ENCODE data around the gene CD180.

Gene CD180

GRCh38 chr5:67211926-67212325, 15.3 kb upstream of the CD180 start:
- no peak for DNase-seq (ENCODE audit: low spot score)

- DNase-seq (ENCODE audit: low spot score), result peak; percentile 85
These were observed 12.7 kb upstream of the CD180 start for GRCh38 chr5:67209141-67209771.

GRCh38 chr5:67208403-67208802, 11.8 kb upstream of the CD180 start:
- no peak for DNase-seq (ENCODE audit: low spot score)

- no peak for DNase-seq (ENCODE audit: low spot score)
These were observed 10.3 kb upstream of the CD180 start for GRCh38 chr5:67206929-67207328.

- no peak for DNase-seq (ENCODE audit: low spot score)
These were observed 9.9 kb upstream of the CD180 start for GRCh38 chr5:67206461-67206860.

- DNase-seq (ENCODE audit: low spot score), result no peak
These were observed 9.4 kb upstream of the CD180 start for GRCh38 chr5:67205981-67206380.

GRCh38 chr5:67204821-67205220, 8.2 kb upstream of the CD180 start:
- DNase-seq (ENCODE audit: low spot score), result no peak

- no peak for DNase-seq (ENCODE audit: low spot score)
These were observed 7.1 kb upstream of the CD180 start for GRCh38 chr5:67203701-67204074.

GRCh38 chr5:67202828-67203227, 6.2 kb upstream of the CD180 start:
- DNase-seq (ENCODE audit: low spot score), result no peak

GRCh38 chr5:67201897-67202549, 5.4 kb upstream of the CD180 start:
- DNase-seq (ENCODE audit: low spot score), result no peak

- no peak for DNase-seq (ENCODE audit: low spot score)
These were observed 4.4 kb upstream of the CD180 start for GRCh38 chr5:67200809-67201562.

- DNase-seq (ENCODE audit: low spot score), result no peak
These were observed 3.3 kb upstream of the CD180 start for GRCh38 chr5:67199859-67200258.

GRCh38 chr5:67198917-67199316, 2.3 kb upstream of the CD180 start:
- DNase-seq (ENCODE audit: low spot score), result no peak

GRCh38 chr5:67197536-67197935, 937 bp upstream of the CD180 start:
- no peak for DNase-seq (ENCODE audit: low spot score)

- no peak for DNase-seq (ENCODE audit: low spot score)
These were observed 958 bp downstream of the CD180 start for GRCh38 chr5:67195406-67196275.

GRCh38 chr5:67194166-67194565, 2.4 kb downstream of the CD180 start:
- DNase-seq (ENCODE audit: low spot score), result no peak

GRCh38 chr5:67193439-67193807, 3.2 kb downstream of the CD180 start:
- DNase-seq (ENCODE audit: low spot score), result no peak

- DNase-seq (ENCODE audit: low spot score), result no peak
These were observed 3.7 kb downstream of the CD180 start for GRCh38 chr5:67192719-67193438.

- DNase-seq (ENCODE audit: low spot score), result no peak
These were observed 5.7 kb downstream of the CD180 start for GRCh38 chr5:67190861-67191260.

- DNase-seq (ENCODE audit: low spot score), result no peak
These were observed 6.2 kb downstream of the CD180 start for GRCh38 chr5:67190410-67190809.

GRCh38 chr5:67189931-67190330, 6.7 kb downstream of the CD180 start:
- DNase-seq (ENCODE audit: low spot score), result no peak

GRCh38 chr5:67189079-67189354, 7.6 kb downstream of the CD180 start:
- DNase-seq (ENCODE audit: low spot score), result no peak
